ENCODE data around the gene TTC9C.
"Not testable (repeated sequence)": the region's sequence is repeated elsewhere in the genome, so short reads cannot be mapped to it uniquely, and the experiment has no call there.

The TTC9C gene

DNA sequence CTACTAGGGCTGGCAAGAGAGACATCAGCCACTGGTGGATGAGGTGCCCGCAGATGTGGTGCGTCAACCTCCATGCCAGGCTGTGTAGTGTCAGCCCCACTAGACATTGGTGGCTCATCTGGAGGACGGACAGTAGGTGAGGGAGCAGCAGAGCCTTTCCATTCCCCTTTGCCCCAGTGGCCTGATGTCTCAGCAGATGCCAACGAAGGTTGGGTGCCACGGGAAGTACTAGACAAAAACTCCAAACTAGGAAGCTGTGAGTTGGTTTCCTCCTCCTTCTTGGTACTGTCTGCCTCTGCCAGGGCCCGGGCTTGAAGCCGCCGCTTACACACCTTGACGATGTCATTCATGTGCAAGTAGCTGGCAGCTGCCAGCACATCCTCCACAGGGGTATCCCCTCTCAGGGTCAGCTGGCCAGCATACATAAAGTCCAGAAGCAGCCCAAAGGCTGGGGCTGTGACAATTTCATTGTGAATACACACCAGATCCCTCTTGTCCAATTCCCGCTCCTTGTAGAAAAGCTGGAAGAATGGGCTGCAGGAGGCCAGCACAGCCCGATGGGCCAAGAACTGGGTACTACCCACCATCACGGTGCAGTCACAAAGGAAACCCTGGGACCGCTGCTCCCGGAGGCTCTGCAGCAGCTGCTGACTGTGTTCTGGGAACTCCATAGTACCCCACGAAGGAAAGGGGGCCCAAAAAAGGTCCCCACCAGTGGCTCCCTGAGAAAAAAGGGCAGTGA, 24.9 kb downstream of the TTC9C start:
- H3K4me3 Mint-ChIP-seq = peak overlapping the region; percentile 97
- peak overlapping the region; percentile 98 for H3K27ac Mint-ChIP-seq
- peaks cover 4% of the 10 kb centered on the region for H3K36me3 Mint-ChIP-seq

DNA sequence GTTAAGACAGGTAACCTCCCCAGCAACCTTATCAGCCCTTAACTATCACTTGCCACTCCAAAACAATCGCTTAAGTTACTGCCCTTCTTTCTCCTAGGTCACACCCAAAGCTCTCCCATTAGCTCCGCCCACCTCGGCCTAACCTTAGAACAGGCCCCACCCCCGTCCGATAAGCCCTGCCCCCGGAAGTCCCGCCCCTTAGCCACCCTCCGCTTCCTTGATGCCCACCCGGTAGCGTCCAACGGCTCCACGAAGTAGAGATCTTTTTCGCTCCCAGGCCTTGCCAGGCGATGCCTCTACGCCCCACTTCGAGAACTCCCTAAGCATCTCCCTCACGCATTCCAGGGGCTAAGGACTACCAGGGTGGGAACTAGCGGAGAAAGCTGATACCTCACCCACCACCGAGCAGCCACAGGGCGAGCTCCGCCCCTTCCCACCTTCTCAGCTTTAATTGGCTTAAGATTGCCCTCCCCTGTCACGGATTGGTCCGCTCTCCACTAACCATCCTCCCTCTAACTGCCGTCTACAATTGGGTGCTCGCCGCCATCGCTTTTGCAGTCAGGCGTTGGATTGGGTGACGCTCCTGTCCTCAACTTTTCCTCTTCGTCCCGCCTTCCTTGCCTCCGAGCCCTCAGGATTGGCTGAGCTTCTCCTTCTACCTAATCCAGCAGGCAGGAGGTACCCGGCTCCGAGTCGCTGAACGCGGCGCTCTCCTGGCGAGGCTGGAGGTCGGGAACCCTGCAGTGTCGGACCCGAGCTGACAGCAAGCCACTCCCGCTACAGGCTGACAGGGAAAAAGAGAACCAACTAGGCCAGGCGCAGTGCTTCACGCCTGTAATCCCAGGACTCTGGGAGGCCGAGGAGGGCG, 25.7 kb downstream of the TTC9C start, which contains the start of gene ZBTB3:
TSS of gene ZBTB3 (minus strand) at position 425 of the 868 bp plus-strand sequence. CDS start 496 bp downstream, outside the sequence.
- Mint-ChIP-seq H3K4me3 (peak within 1 kb of the TSS; percentile 97), H3K36me3 (peaks cover 2% of the 10 kb centered on the region)

More for the DNA sequence above, 24.9 kb downstream of the TTC9C start:
- no peaks in the 10 kb centered on the region for H3K27me3 Mint-ChIP-seq
- no peaks in the 10 kb centered on the region for H3K9me3 Mint-ChIP-seq (ENCODE audit: low read depth)
- peaks cover 29% of the 10 kb centered on the region for H3K4me1 Mint-ChIP-seq (ENCODE audit: low read depth)

DNA sequence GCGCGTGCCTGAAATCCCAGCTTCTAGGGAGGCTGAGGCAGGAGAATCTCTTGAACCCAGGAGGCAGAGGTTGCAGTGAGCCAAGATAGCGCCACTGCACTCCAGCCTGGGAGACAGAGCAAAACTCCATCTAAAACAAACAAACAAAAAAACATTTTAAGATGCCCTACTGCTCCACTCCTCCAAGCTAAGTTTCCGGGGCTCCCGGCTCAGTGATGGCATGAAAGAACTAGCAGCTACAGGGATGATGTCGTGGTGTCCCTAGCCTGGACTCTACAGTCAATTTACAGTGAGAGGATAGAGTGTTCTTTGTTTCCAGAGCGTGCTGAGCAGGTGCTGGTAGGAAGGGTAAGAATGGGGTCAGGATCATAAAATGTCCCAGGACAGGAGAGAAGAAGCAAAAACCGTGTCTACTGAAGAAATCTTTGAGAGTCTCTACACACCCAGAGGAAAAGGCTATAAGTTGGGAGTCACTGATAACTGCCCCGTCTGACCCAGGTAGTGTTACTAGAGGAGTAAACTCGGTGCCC, 26.9 kb downstream of the TTC9C start:
- Mint-ChIP-seq H3K9me3 (ENCODE audit: low read depth) (no peaks in the 10 kb centered on the region), H3K36me3 (peaks cover 2% of the 10 kb centered on the region), H3K4me3 (peak overlapping the region; percentile 68), H3K27me3 (no peaks in the 10 kb centered on the region), H3K4me1 (ENCODE audit: low read depth) (peaks cover 19% of the 10 kb centered on the region), H3K27ac (no peak overlapping the region)

More for the DNA sequence above, 25.7 kb downstream of the TTC9C start, which contains the start of gene ZBTB3:
- H3K9me3 Mint-ChIP-seq (ENCODE audit: low read depth) = no peaks in the 10 kb centered on the region
- peak within 1 kb of the TSS; percentile 98 for H3K27ac Mint-ChIP-seq
- peaks cover 26% of the 10 kb centered on the region for H3K4me1 Mint-ChIP-seq (ENCODE audit: low read depth)
- no peaks in the 10 kb centered on the region for H3K27me3 Mint-ChIP-seq

DNA sequence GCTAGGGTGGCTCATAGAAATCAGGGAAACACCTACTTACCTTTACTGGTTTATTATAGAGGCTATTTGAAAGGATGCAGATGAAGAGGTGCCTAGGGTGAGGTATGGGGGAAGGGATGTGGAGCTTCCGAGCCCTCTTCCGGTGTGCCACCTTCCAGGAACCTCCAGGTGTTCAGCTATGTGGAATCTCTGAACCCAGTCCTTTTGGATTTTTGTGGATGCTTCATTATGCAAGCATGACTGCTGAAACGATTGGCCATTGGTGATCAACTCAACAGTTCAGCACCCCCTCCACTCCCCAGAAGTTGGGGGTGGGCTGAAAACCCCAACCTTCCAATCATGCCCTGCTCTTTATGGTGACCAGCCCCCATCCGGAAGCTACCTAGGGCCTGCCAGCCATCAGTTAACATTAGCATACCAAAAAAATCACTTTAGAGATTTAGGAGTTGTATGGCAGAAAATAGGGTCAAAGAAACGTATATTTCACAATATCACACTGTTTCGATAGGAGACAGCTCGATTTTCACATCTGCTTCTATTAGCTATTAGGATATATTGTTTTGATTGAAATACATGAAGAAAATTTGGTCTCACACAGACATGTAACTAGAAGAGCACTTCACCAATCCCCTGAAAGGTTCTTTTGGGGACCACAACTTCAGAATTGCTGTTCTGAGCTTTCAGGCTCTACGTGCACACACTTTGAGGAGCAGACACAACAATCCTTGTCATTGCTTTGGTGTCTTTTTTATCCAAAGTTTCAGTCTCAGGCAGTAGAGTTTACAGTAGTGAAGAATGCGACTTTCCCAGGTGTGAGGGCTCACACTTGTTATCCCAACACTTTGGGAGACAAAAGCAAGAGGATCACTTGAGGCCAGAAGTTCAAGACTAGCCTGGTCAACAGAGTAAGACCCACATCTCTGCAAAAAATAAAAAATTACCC, 29.8 kb downstream of the TTC9C start:
- Mint-ChIP-seq H3K4me3 (no peak overlapping the region), H3K27ac (no peak overlapping the region), H3K4me1 (ENCODE audit: low read depth) (peaks cover 18% of the 10 kb centered on the region), H3K9me3 (ENCODE audit: low read depth) (no peaks in the 10 kb centered on the region), H3K27me3 (no peaks in the 10 kb centered on the region), H3K36me3 (peaks cover 2% of the 10 kb centered on the region)

DNA sequence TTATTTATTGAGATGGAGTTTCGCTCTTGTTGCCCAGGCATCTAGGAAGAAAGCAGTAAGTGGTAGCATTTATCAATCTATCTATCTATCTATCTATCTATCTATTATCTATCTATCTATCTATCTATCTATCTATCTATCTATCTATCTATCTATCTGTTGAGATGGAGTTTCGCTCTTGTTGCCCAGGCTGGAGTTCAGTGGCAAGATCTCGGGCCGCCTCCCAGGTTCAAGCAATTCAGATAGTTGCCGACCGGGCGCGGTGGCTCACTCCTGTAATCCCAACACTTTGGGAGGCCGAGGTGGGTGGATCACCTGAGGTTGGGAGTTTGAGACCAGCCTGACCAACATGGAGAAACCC, 32.6 kb downstream of the TTC9C start:
- H3K36me3 Mint-ChIP-seq; H3K27ac Mint-ChIP-seq; H3K9me3 Mint-ChIP-seq (ENCODE audit: low read depth); H3K27me3 Mint-ChIP-seq: not testable (repeated sequence)
- Mint-ChIP-seq H3K4me1 (ENCODE audit: low read depth) (peaks cover 22% of the 10 kb centered on the region), H3K4me3 (peak overlapping the region; percentile 98)

DNA sequence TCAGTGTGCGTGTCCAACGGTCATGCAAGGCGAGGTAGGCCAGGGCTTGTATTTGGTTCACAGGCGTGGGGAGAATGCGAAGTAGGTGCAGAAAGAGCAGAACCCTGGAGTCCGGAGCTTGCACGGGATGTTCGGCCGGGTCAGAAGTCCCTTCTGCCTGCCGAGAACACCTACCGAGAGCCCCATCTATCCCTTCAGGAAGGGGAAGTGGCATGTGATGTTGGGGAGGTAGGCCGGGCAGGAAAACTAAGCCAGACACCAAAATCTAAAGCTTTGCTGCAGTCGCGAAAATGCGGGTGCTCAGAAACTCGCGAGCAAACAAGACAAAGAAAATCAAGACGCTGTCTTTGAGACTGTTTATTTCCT, 42.5 kb downstream of the TTC9C start:
- Mint-ChIP-seq H3K36me3 (no peaks in the 10 kb centered on the region), H3K27me3 (no peaks in the 10 kb centered on the region), H3K4me3 (peak overlapping the region; percentile 92), H3K4me1 (ENCODE audit: low read depth) (peaks cover 24% of the 10 kb centered on the region), H3K9me3 (ENCODE audit: low read depth) (no peaks in the 10 kb centered on the region), H3K27ac (peak overlapping the region; percentile 97)

DNA sequence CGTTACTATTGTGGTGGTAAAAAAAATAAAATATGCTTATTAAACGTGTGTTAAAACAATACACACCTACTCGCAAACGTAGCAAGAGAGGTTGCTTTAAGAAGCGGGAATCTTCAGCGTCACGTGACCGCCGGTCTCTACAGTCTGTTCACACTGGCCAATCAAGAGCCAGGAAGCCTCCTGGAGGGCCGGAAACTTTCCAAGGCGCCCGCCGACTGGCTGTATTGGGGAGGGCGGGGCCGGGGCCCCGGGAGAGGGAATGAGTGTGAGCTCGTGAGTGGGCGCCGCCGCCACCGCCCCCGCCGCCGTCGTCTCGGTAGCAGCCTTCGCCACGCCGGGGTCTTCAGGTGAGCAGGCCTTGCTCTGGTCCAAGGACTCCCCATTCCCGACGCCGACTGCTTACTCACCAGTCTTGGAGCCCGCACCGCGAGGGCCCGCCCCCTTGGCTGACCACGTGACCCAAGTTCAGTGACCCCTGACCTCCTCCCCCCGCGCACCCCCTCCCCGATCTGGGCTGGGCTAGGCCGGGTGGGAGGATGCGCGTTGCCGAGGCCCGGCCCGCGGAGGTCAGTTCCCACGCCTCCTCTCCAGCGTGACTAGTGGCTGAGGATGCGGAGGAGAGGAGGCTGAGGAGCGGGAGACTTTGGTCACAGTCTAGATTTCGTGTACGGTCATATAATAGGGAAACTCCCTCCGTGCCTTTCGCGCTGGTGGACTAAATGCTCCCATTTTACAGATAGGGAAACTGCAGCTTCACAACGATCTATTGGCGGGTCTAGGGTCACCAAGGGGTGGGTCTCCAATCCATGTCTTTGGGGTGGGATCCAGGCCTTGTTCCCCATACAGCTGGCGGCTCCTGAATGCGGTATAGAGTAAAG, 43.1 kb downstream of the TTC9C start, which contains the start of gene TAF6L:
TSS of gene TAF6L (plus strand) at position 253 of the 878 bp plus-strand sequence. CDS start 4,388 bp downstream, outside the sequence.
- no peaks in the 10 kb centered on the region for H3K9me3 Mint-ChIP-seq (ENCODE audit: low read depth)
- H3K36me3 Mint-ChIP-seq = no peaks in the 10 kb centered on the region
- H3K4me1 Mint-ChIP-seq (ENCODE audit: low read depth) = peaks cover 24% of the 10 kb centered on the region
- H3K27ac Mint-ChIP-seq = peak within 1 kb of the TSS; percentile 97
- no peaks in the 10 kb centered on the region for H3K27me3 Mint-ChIP-seq
- H3K4me3 Mint-ChIP-seq = peak within 1 kb of the TSS; percentile 92

DNA sequence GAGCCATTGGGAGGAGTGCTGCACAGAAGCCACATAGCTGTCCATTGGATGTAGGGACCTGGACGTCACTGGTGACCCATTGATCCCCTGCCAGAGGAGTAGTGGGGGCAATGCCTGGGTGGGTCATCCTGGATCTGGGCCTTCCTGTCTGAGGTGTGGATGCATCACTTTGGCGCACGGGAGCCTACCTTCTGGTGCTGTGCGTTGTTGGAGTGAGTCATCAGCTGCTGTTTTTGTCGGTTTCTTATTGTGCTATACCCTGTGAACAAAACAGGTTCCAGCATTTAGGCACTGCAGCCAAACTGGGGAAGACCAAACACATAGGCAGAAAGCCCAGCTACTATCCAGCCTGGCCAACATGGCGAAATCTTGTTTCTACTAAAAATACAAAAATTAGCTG, 46.1 kb downstream of the TTC9C start:
- H3K4me3 Mint-ChIP-seq = no peak overlapping the region
- no peaks in the 10 kb centered on the region for H3K36me3 Mint-ChIP-seq
- H3K27ac Mint-ChIP-seq = no peak overlapping the region

DNA sequence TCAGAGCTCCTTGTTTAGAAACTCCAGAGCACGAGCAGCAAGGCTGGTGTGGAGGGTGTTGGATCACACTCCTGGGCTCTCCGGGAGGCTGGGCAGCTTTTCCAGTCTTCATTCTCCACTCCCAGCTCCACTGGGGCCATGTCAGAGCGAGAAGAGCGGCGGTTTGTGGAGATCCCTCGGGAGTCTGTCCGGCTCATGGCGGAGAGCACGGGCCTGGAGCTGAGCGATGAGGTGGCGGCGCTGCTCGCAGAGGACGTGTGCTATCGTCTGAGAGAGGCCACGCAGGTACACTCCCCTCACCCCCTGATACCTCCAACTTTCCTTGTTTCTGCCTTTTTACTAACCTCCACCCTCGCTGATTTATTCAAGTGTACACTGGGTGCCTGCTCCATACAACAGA, 47.4 kb downstream of the TTC9C start:
- H3K9me3 Mint-ChIP-seq (ENCODE audit: low read depth) = no peaks in the 10 kb centered on the region
- no peak overlapping the region for H3K4me3 Mint-ChIP-seq
- H3K27me3 Mint-ChIP-seq = no peaks in the 10 kb centered on the region
- H3K36me3 Mint-ChIP-seq = no peaks in the 10 kb centered on the region
- H3K4me1 Mint-ChIP-seq (ENCODE audit: low read depth) = peaks cover 14% of the 10 kb centered on the region
- H3K27ac Mint-ChIP-seq = no peak overlapping the region

More for the DNA sequence above, 46.1 kb downstream of the TTC9C start:
- H3K9me3 Mint-ChIP-seq (ENCODE audit: low read depth) = no peaks in the 10 kb centered on the region
- peaks cover 26% of the 10 kb centered on the region for H3K4me1 Mint-ChIP-seq (ENCODE audit: low read depth)
- no peaks in the 10 kb centered on the region for H3K27me3 Mint-ChIP-seq

DNA sequence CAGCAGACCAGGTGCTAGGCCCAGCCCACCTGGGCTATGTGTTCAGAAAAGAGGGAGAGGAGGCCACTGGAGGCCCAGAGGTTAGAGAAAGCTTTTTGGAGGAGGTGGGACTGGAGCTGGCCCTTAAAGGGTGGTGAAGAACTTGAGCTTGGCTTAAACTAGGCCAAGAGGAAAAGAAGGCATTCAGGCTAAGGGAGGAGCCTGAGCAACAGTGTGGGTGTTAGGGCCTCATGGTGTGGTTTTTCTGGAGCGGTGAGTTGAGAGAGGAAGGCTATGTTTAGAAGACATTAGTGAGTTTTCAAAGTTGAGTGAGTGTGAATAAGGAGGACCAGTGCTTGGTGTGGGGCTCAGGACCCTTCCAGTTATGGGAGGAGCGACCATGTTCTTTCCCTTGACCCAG, 49.1 kb downstream of the TTC9C start:
- Mint-ChIP-seq H3K4me3 (no peak overlapping the region), H3K27me3 (no peaks in the 10 kb centered on the region), H3K4me1 (ENCODE audit: low read depth) (peaks cover 5% of the 10 kb centered on the region), H3K9me3 (ENCODE audit: low read depth) (no peaks in the 10 kb centered on the region), H3K27ac (no peak overlapping the region), H3K36me3 (no peaks in the 10 kb centered on the region)

DNA sequence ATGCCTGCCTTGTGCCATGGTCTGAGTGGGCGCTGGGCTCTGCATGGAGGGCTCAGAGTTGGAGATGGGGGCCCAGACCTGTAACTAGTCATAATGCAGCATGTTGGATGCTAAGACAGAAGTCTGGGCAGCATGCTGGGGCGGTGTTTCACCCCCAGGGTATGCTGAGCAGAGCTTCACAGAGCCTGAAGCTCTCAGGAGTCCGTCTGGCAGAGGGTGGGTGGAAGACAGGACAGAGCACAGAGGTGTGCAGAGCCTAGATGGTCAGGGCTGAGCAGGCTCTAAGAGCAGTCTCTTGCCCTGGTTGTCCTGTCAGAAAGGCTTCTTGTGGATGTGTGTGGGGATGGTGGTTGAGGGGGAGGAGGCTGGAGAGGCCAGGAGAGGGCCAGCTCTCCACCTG, 50.2 kb downstream of the TTC9C start:
- H3K4me3 Mint-ChIP-seq = no peak overlapping the region
- H3K4me1 Mint-ChIP-seq (ENCODE audit: low read depth) = peaks cover 5% of the 10 kb centered on the region
- H3K27ac Mint-ChIP-seq = no peak overlapping the region
- H3K9me3 Mint-ChIP-seq (ENCODE audit: low read depth) = no peaks in the 10 kb centered on the region
- H3K36me3 Mint-ChIP-seq = no peaks in the 10 kb centered on the region
- no peaks in the 10 kb centered on the region for H3K27me3 Mint-ChIP-seq

DNA sequence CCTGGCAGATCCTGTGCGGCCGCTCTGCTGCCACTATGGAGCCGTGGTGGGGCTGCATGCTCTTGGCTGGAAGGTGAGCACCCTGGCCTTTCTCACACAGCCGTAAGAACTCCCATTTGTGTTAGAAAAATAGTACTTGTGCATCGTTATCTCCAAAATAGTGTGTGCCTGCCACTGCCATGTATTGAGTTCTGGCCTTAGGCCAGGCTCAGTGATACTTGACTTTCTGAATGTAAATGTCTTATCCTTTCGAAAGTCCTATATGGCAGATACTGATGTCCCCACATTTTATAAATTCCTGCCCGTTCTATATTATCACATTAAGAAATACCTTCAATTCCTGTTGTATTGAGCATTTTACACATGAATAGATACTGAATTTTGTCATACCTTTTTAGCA, 54.5 kb downstream of the TTC9C start:
- Mint-ChIP-seq H3K4me1 (ENCODE audit: low read depth) (peaks cover 9% of the 10 kb centered on the region), H3K9me3 (ENCODE audit: low read depth) (no peaks in the 10 kb centered on the region), H3K36me3 (no peaks in the 10 kb centered on the region), H3K27me3 (no peaks in the 10 kb centered on the region), H3K27ac (no peak overlapping the region), H3K4me3 (no peak overlapping the region)

DNA sequence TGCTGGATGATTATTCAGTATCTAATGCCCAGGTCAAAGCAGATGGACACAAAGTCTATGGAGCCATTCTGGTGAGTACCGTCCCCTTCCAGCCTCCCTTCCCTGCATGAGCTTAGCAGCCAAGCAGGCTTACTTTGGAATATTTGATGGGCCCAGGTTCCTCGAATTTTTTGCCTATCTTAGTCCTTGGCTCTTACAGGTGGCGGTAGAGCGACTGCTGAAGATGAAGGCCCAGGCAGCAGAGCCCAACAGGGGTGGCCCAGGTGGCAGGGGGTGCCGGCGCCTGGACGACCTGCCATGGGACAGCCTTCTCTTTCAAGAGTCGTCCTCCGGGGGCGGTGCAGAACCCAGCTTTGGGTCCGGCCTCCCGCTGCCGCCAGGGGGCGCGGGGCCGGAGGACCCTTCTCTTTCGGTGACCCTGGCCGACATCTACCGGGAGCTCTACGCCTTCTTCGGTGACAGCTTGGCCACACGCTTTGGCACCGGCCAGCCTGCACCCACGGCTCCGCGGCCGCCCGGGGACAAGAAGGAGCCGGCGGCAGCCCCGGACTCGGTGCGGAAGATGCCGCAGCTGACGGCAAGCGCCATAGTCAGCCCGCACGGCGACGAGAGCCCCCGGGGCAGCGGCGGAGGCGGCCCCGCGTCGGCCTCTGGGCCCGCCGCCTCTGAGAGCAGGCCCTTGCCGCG, 58.2 kb downstream of the TTC9C start:
- Mint-ChIP-seq H3K36me3 (peaks cover 3% of the 10 kb centered on the region), H3K27ac (peak overlapping the region; percentile 92), H3K9me3 (ENCODE audit: low read depth) (no peaks in the 10 kb centered on the region), H3K4me1 (ENCODE audit: low read depth) (peaks cover 37% of the 10 kb centered on the region), H3K4me3 (peak overlapping the region; percentile 87), H3K27me3 (no peaks in the 10 kb centered on the region)

Measured in activated naive CD8-positive, alpha-beta T cell (primary cell).